Neural cell (in vitro differentiated cells): ENCODE measurements around the gene CSK. TPM values are rescaled to one million over a fixed set of nuclear protein-coding genes. Genes with fewer than 3 reads are reported as not detected.

Experiments
- H2AFZ ChIP-seq: fragments of 200-600, 300-800 bp; sonication (generic), shearing (Covaris generic); 2 replicates; pipeline ENCODE4 v1.6.0; 2014; ENCODE audit warnings: low read depth, mild to moderate bottlenecking, antibody characterized with exemption, low read length, moderate library complexity
- H3F3A ChIP-seq: fragments of 200-600 bp; shearing (Covaris generic); 2 replicates; pipeline ENCODE4 v1.6.1; 2016; ENCODE audit warnings: mild to moderate bottlenecking, moderate library complexity, mixed read lengths, antibody characterized with exemption, low read length; ENCODE audit not compliant: insufficient read depth, poor library complexity, severe bottlenecking
- H3K27ac ChIP-seq: fragments of 200-600, 300-800 bp; sonication (generic), shearing (Covaris generic); 2 replicates; pipeline ENCODE4 v1.5.1; 2014; ENCODE audit warnings: mild to moderate bottlenecking, low read length, moderate library complexity
- H3K27me3 ChIP-seq: fragments of 300-800, 200-600 bp; sonication (generic), shearing (Covaris generic); 2 replicates; pipeline ENCODE4 v1.6.0; 2014; ENCODE audit warnings: mild to moderate bottlenecking, low read depth, low read length, moderate library complexity; ENCODE audit not compliant: insufficient read depth
- H3K36me3 ChIP-seq: fragments of 300-800, 200-600 bp; sonication (generic), shearing (Covaris generic); 2 replicates; pipeline ENCODE4 v1.5.1; 2014; ENCODE audit warnings: mild to moderate bottlenecking, antibody characterized with exemption, low read length, moderate library complexity; ENCODE audit not compliant: insufficient read depth
- H3K4me2 ChIP-seq: fragments of 300-800, 200-600 bp; sonication (generic), shearing (Covaris generic); 2 replicates; pipeline ENCODE4 v1.6.0; 2014; ENCODE audit warnings: mild to moderate bottlenecking, low read length
- H3K4me3 ChIP-seq: fragments of 300-800, 200-600 bp; sonication (generic), shearing (Covaris generic); 2 replicates; pipeline ENCODE4 v1.5.1; 2014; ENCODE audit warnings: mild to moderate bottlenecking, low read length, moderate library complexity
- H3K79me2 ChIP-seq: fragments of 200-600 bp; shearing (Covaris generic); replicated peaks from 2 replicates; pipeline ENCODE4 v1.6.0; 2014; ENCODE audit warnings: mild to moderate bottlenecking, low read length, moderate library complexity; ENCODE audit not compliant: insufficient read depth
- H3K9ac ChIP-seq: fragments of 300-800, 200-600 bp; sonication (generic), shearing (Covaris generic); 2 replicates; pipeline ENCODE4 v1.6.1; 2016; ENCODE audit warnings: mild to moderate bottlenecking, low read length, mixed read lengths
- H3K9me2 ChIP-seq: fragments of 200-600 bp; shearing (Covaris generic); 2 replicates; pipeline ENCODE4 v1.6.1; 2016; ENCODE audit warnings: mild to moderate bottlenecking, low read length, mixed read lengths; ENCODE audit not compliant: insufficient read depth
- H3K9me3 ChIP-seq: fragments of 200-600, 300-800 bp; sonication (generic), shearing (Covaris generic); 2 replicates; pipeline ENCODE4 v1.6.1; 2016; ENCODE audit warnings: mild to moderate bottlenecking, mixed run types, low read length, moderate library complexity, mixed read lengths
- H4K20me1 ChIP-seq: fragments of 200-600 bp; shearing (Covaris generic); 2 replicates; pipeline ENCODE4 v1.6.1; 2016; ENCODE audit warnings: mild to moderate bottlenecking, mixed run types; ENCODE audit not compliant: insufficient read depth
- CTCF ChIP-seq: fragments of 450-650 bp; IDR thresholded peaks from 2 replicates; pipeline ENCODE4 v1.5.1; 2014; ENCODE audit warnings: antibody characterized with exemption, mild to moderate bottlenecking, moderate library complexity; ENCODE audit not compliant: poor library complexity, severe bottlenecking
- EP300 ChIP-seq: fragments of 450-650 bp; conservative IDR thresholded peaks from 2 replicates; pipeline ENCODE4 v1.6.1; 2014; ENCODE audit warnings: antibody characterized with exemption, mild to moderate bottlenecking, moderate library complexity; ENCODE audit not compliant: poor library complexity, severe bottlenecking
- EZH2 ChIP-seq: fragments of 200-600, 300-800 bp; shearing (Covaris generic), sonication (generic); IDR thresholded peaks from 2 replicates; pipeline ENCODE4 v1.6.1; 2014; ENCODE audit warnings: antibody characterized with exemption, low read length, borderline replicate concordance, mild to moderate bottlenecking; ENCODE audit not compliant: insufficient read depth, poor library complexity, severe bottlenecking
- MXI1 ChIP-seq: fragments of 450-650 bp; conservative IDR thresholded peaks from 2 replicates; pipeline ENCODE4 v1.6.1; 2014; ENCODE audit warnings: antibody characterized with exemption, mild to moderate bottlenecking; ENCODE audit not compliant: poor library complexity, severe bottlenecking
- POLR2AphosphoS5 ChIP-seq: IDR thresholded peaks from 2 replicates; pipeline ENCODE4 v1.6.1; 2012
- RAD21 ChIP-seq: fragments of 450-650 bp; conservative IDR thresholded peaks from 2 replicates; pipeline ENCODE4 v1.6.1; 2014; ENCODE audit warnings: antibody characterized with exemption, mild to moderate bottlenecking, moderate library complexity
- REST ChIP-seq: IDR thresholded peaks from 2 replicates; pipeline ENCODE4 v1.6.1; 2012; ENCODE audit warnings: borderline replicate concordance
- SMC3 ChIP-seq: fragments of 450-650 bp; conservative IDR thresholded peaks from 2 replicates; pipeline ENCODE4 v1.6.1; 2014; ENCODE audit warnings: antibody characterized with exemption, mild to moderate bottlenecking, moderate library complexity; ENCODE audit not compliant: poor library complexity
- TAF1 ChIP-seq: IDR thresholded peaks from 2 replicates; pipeline ENCODE4 v1.6.1; 2012; ENCODE audit warnings: low read depth
- polyA plus RNA-seq: library from polyadenylated mRNA; depleted of rRNA; stranded (reverse); fragments of >200 nt; gene quantifications from 2 replicates; pipeline ENCODE4 v1.2.3, GENCODE V29; 2014

The CSK gene
- polyA plus RNA-seq, 1 donor from 2014 or later = 45.5 TPM

- no peaks in the 10 kb centered on the region for H3K36me3 ChIP-seq
- no peak overlapping the region for H3K4me3 ChIP-seq
- no peak overlapping the region for H3K4me2 ChIP-seq
- no peak for TF ChIP-seq EZH2
- no peaks in the 10 kb centered on the region for H4K20me1 ChIP-seq
- H3K79me2 ChIP-seq = no peaks in the 10 kb centered on the region
- H3K9me2 ChIP-seq = no peaks in the 10 kb centered on the region
- H3F3A ChIP-seq = no peaks in the 10 kb centered on the region
- H3K27me3 ChIP-seq = peaks cover 30% of the 10 kb centered on the region
- H3K27ac ChIP-seq = no peak overlapping the region
- no peaks in the 10 kb centered on the region for H3K9me3 ChIP-seq
- no peak overlapping the region for H2AFZ ChIP-seq
- H3K9ac ChIP-seq = no peak overlapping the region
Measured at GRCh38 chr15:74830868-74831267, 49.0 kb downstream of the CSK start.

GRCh38 chr15:74831813-74832495, 50.1 kb downstream of the CSK start:
- Histone ChIP-seq H3K9ac (no peak overlapping the region), H3K9me3 (no peaks in the 10 kb centered on the region), H3K36me3 (no peaks in the 10 kb centered on the region), H3F3A (no peaks in the 10 kb centered on the region), H3K4me3 (no peak overlapping the region), H3K79me2 (no peaks in the 10 kb centered on the region), H4K20me1 (no peaks in the 10 kb centered on the region), H3K4me2 (no peak overlapping the region), H3K9me2 (no peaks in the 10 kb centered on the region), H2AFZ (no peak overlapping the region), H3K27me3 (peaks cover 21% of the 10 kb centered on the region), H3K27ac (no peak overlapping the region)
- TF ChIP-seq TAF1 (no peak), EZH2 (no peak), REST (no peak), MXI1 (no peak), POLR2AphosphoS5 (no peak), SMC3 (no peak), RAD21 (no peak), CTCF (no peak), EP300 (no peak)
